ENCODE data around the gene DLG5. TPM values are rescaled to one million over a fixed set of nuclear protein-coding genes. Genes with fewer than 3 reads are reported as not detected.

The DLG5 gene
- total and polyA plus RNA-seq, 2 donors (not counting 1 experiment from before 2014, with no cell fraction given) = 0.51 to 0.54 TPM

- no peaks in the 10 kb centered on the region for H3K9me3 ChIP-seq (ENCODE audit: control extremely low read depth in 1 of 3, control insufficient read depth in 2 of 3, insufficient read depth in 1 of 3, low read length in 2 of 3)
- no peaks in the 10 kb centered on the region for H3K4me1 Mint-ChIP-seq
- ChIA-PET POLR2A (no interaction called here), CTCF (no interaction called here)
- intact Hi-C loops (cut with micrococcal nuclease) = no loop called here
- H3K27ac ChIP-seq (ENCODE audit: low read length in 2 of 2) = no peak overlapping the region
- H3K27me3 Mint-ChIP-seq = peaks cover 9% of the 10 kb centered on the region
- DNase-seq (no peak), ATAC-seq (ENCODE audit: low read depth) (no peak)
- no peak overlapping the region for H3K4me3 Mint-ChIP-seq
- no peaks in the 10 kb centered on the region for H3K36me3 ChIP-seq (replicated peaks in 1 of 2; ENCODE audit: control extremely low read depth in 1 of 2, control insufficient read depth in 1 of 2, extremely low read depth in 1 of 2, insufficient read depth in 2 of 2, low read length in 1 of 2)
- no peak overlapping the region for H3K4me2 ChIP-seq (replicated peaks; ENCODE audit: low read depth, low read length, poor library complexity, severe bottlenecking)
- no peak overlapping the region for H2AFZ ChIP-seq (ENCODE audit: insufficient read depth, low read depth, low read length, poor library complexity, severe bottlenecking)
- H3K4me1 ChIP-seq (ENCODE audit: control insufficient read depth in 2 of 2, insufficient read depth in 2 of 2, low read length in 2 of 2) = no peaks in the 10 kb centered on the region
- H3K9me3 Mint-ChIP-seq (ENCODE audit: insufficient read depth) = no peaks in the 10 kb centered on the region
- no peaks in the 10 kb centered on the region for H3K27me3 ChIP-seq (replicated peaks in 1 of 4; ENCODE audit: control extremely low read depth in 1 of 4, control insufficient read depth in 3 of 4, insufficient read depth in 4 of 4, low read length in 3 of 4)
- no peaks in the 10 kb centered on the region for H4K20me1 ChIP-seq (ENCODE audit: control insufficient read depth, insufficient read depth, low read length, poor library complexity, severe bottlenecking)
- no peak overlapping the region for H3K9ac ChIP-seq (ENCODE audit: low read length)
- WGBS (ENCODE audit: insufficient coverage) = 93% methylated on average over 5 of the region's 6 CpGs
- H3K4me3 ChIP-seq (ENCODE audit: control extremely low read depth in 1 of 5, extremely low read depth in 1 of 5, insufficient read depth in 1 of 5, low read depth in 2 of 5, low read length in 4 of 5) = no peak overlapping the region
- no peak overlapping the region for H3K27ac Mint-ChIP-seq
- no peak for TF ChIP-seq CTCF (IDR thresholded peaks at IDR 0.05)
- no peak for TF ChIP-seq EZH2 (IDR thresholded peaks at IDR 0.05; ENCODE audit: borderline replicate concordance, insufficient read depth, low read depth, low read length, poor library complexity, severe bottlenecking)
- no peaks in the 10 kb centered on the region for H3K79me2 ChIP-seq (ENCODE audit: control insufficient read depth, insufficient read depth, low read length)
These were observed 24.8 kb downstream of the DLG5 start for GRCh38 chr10:77901743-77902142.

- 73% methylated on average over 3 of the region's 4 CpGs for WGBS (ENCODE audit: insufficient coverage)
- Histone ChIP-seq H3K9ac (ENCODE audit: low read length) (no peak overlapping the region), H3K27ac (ENCODE audit: low read length in 2 of 2) (no peak overlapping the region), H4K20me1 (ENCODE audit: control insufficient read depth, insufficient read depth, low read length, poor library complexity, severe bottlenecking) (no peaks in the 10 kb centered on the region), H3K27me3 (replicated peaks in 1 of 4; ENCODE audit: control extremely low read depth in 1 of 4, control insufficient read depth in 3 of 4, insufficient read depth in 4 of 4, low read length in 3 of 4) (no peaks in the 10 kb centered on the region), H3K4me1 (ENCODE audit: control insufficient read depth in 2 of 2, insufficient read depth in 2 of 2, low read length in 2 of 2) (no peaks in the 10 kb centered on the region), H3K4me2 (replicated peaks; ENCODE audit: low read depth, low read length, poor library complexity, severe bottlenecking) (no peak overlapping the region), H3K9me3 (ENCODE audit: control extremely low read depth in 1 of 3, control insufficient read depth in 2 of 3, insufficient read depth in 1 of 3, low read length in 2 of 3) (no peaks in the 10 kb centered on the region), H3K36me3 (replicated peaks in 1 of 2; ENCODE audit: control extremely low read depth in 1 of 2, control insufficient read depth in 1 of 2, extremely low read depth in 1 of 2, insufficient read depth in 2 of 2, low read length in 1 of 2) (no peaks in the 10 kb centered on the region), H2AFZ (ENCODE audit: insufficient read depth, low read depth, low read length, poor library complexity, severe bottlenecking) (no peak overlapping the region), H3K4me3 (ENCODE audit: control extremely low read depth in 1 of 5, extremely low read depth in 1 of 5, insufficient read depth in 1 of 5, low read depth in 2 of 5, low read length in 4 of 5) (no peak overlapping the region), H3K79me2 (ENCODE audit: control insufficient read depth, insufficient read depth, low read length) (no peaks in the 10 kb centered on the region)
- Mint-ChIP-seq H3K9me3 (ENCODE audit: insufficient read depth) (no peaks in the 10 kb centered on the region), H3K4me3 (no peak overlapping the region), H3K27me3 (peaks cover 19% of the 10 kb centered on the region), H3K4me1 (no peaks in the 10 kb centered on the region), H3K27ac (no peak overlapping the region)
- CTCF ChIA-PET = interaction anchor here (0.6 kb wide), 1 partner anchor 9 kb away, joined by 3 read pairs; no protein-coding TSS in a partner anchor
- no peak for DNase-seq
- intact Hi-C loops (cut with micrococcal nuclease) = no loop called here
- TF ChIP-seq EZH2 (IDR thresholded peaks at IDR 0.05; ENCODE audit: borderline replicate concordance, insufficient read depth, low read depth, low read length, poor library complexity, severe bottlenecking) = no peak
- no peak for TF ChIP-seq CTCF (IDR thresholded peaks at IDR 0.05)
- POLR2A ChIA-PET = no interaction called here
- no peak for ATAC-seq (ENCODE audit: low read depth)
These were observed 26.9 kb downstream of the DLG5 start for GRCh38 chr10:77899690-77900089.
